Cardiac septum (tissue), 1 donor: ENCODE data around the gene KCNIP3. TPM values are rescaled to one million over a fixed set of nuclear protein-coding genes. Genes with fewer than 3 reads are reported as not detected.

Experiments
- DNase-seq: peaks from one replicate; pipeline ENCODE4 v3.0.0-alpha.2; 2020; ENCODE audit warnings: low spot score
- intact Hi-C: fragments of 100-400 bp; cut with DNase I; formaldehyde crosslinking; loops from one replicate; pipeline ENCODE4 v1.14.0; 2022
- total RNA-seq: library from RNA; stranded (reverse); fragmentation: NEBNext Ultra II Directional; extraction: Animal tissue kit (Norgen Biotek cat#: 25700); gene quantifications from one replicate; pipeline ENCODE4 v1.2.1, GENCODE V29; 2021
- donor health status: DM: no; HTN: no; CAD: no.

The KCNIP3 gene
- total RNA-seq, 1 donor from 2014 or later: 6.5 TPM

GRCh38 chr2:95289253-95289652 lies 7.9 kb upstream of the KCNIP3 start:
- intact Hi-C loops: no loop called here
- no peak for DNase-seq

- intact Hi-C loops: no loop called here
- no peak for DNase-seq
These were observed 5.9 kb upstream of the KCNIP3 start for GRCh38 chr2:95291222-95291621.

GRCh38 chr2:95292623-95293260 lies 4.4 kb upstream of the KCNIP3 start:
- DNase-seq: no peak
- intact Hi-C loops: no loop called here

GRCh38 chr2:95294579-95295250 lies 2.4 kb upstream of the KCNIP3 start:
- intact Hi-C loops: no loop called here
- no peak for DNase-seq

GRCh38 chr2:95295376-95295775 lies 1.8 kb upstream of the KCNIP3 start:
- intact Hi-C loops: no loop called here
- no peak for DNase-seq

- DNase-seq: no peak
- intact Hi-C loops: no loop called here
These were observed 1.1 kb upstream of the KCNIP3 start for GRCh38 chr2:95296011-95296410.

- intact Hi-C loops: no loop called here
- DNase-seq: no peak
These were observed 670 bp downstream of the KCNIP3 start for GRCh38 chr2:95297639-95298395.

DNA sequence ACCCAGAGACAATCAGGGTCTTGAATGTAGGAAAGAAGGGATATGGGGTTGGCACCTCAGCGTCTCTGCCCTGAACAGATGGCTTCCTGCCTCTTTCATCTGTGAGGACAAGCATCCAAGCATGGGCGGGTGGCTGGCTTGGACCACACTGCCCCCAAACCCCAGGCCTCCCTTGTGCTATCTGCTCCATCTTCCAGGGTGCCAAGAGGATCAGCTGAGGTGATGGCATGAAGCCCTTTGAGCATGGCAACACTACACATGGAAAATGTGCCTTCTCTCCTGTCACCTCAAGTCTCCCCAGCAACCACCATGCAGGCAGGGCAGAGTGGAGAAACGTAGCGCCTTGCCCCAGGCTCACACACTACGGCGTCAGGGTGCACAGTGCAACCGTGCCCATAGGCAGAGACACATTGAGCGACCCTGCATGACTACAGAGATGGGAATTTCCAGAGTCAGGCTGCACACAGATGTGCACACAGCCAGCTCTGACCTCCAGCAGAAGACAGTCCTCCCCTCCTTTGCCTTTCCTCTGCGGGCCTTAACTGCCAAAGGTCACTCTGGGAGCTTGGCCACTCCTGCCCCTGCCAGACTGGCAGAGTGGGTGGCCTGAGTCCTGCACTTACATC lies 1.5 kb downstream of the KCNIP3 start:
- DNase-seq: no peak
- intact Hi-C loops: no loop called here

GRCh38 chr2:95299961-95300360 lies 2.8 kb downstream of the KCNIP3 start:
- DNase-seq: no peak
- intact Hi-C loops: no loop called here

DNA sequence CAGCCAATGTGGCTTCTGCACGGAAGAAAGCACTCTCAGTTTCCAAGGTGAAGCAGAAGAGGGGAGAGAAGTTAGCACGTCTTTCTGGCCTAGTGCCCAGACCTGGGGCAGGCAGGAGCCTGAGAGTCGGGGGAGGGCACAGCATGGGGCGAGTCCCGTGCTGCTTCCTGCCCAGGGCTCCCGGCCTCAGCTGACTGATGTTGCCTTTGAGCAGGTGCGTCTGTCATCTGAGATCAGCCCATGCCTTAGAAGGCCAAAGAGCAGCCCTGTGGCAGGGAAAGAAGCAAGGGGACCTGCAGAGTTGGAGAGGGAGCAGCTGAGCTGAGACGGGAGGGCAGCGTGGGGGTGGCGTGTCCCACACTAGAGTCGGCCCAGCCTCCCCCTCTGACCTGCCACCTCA lies 3.3 kb downstream of the KCNIP3 start:
- intact Hi-C loops: no loop called here
- no peak for DNase-seq

DNA sequence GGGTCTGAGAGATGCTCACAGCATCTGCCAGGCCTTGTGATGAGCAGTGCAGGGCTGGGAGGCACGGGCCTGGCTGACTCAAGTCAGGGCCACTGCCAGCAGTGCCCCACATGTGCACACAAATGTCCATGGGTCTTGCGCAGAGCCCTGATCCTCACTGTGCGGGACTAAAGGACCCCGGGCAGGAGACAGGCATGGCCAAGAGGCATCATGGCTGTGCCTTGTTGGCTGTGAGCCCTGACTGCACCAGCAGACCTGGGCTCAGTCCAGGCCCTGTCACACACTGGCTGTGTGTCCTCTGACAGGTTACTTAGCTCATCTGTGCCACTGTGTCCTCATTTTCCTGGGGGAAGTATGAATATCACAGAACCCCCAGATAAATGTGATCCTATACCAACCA lies 4.0 kb downstream of the KCNIP3 start:
- intact Hi-C loops: no loop called here
- no peak for DNase-seq

DNA sequence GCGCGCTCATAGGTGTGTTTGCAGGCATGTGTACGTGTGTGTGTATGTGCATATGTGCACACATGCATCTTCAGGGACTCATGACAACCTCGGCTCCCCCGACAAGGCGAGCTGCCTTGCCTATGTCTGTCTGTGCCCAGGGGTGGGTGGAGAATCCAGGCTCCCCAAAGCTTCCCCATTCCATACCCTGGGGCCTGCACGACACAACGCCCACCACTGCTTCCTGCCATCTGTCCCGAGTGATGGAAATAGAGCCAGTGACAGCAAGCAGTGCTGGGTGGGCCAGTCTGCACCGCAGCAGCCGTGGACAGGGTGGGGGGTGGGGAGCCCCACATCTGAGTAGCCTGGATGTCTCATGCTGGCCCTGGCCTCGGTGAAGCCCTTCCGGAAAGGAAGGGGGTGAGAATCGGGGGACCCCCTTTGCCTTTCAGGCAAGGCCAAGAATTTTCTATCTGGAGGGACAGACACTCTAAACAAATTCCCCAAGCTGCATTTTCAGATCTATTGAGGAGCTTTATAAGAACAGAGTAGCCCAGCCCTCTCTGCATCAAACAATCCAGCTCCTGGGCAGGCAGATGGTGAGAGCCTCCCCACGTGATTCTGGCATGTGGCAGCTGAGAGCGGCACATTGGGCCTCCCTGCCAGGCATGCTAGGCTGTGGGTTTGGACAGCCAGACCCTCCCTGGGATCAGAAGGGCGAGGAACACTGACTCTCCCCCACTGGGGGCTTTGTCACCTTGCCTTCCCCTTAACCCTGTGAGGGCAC lies 4.9 kb downstream of the KCNIP3 start:
- intact Hi-C loops: no loop called here
- no peak for DNase-seq

- intact Hi-C loops: no loop called here
These were observed 6.2 kb downstream of the KCNIP3 start for GRCh38 chr2:95303191-95303919.

GRCh38 chr2:95305380-95306061 lies 8.4 kb downstream of the KCNIP3 start:
- no peak for DNase-seq
- intact Hi-C loops: no loop called here

More at GRCh38 chr2:95303191-95303919, 6.2 kb downstream of the KCNIP3 start:
- DNase-seq: no peak

- intact Hi-C loops: no loop called here
- DNase-seq: no peak
These were observed 9.3 kb downstream of the KCNIP3 start for GRCh38 chr2:95306336-95306895.

DNA sequence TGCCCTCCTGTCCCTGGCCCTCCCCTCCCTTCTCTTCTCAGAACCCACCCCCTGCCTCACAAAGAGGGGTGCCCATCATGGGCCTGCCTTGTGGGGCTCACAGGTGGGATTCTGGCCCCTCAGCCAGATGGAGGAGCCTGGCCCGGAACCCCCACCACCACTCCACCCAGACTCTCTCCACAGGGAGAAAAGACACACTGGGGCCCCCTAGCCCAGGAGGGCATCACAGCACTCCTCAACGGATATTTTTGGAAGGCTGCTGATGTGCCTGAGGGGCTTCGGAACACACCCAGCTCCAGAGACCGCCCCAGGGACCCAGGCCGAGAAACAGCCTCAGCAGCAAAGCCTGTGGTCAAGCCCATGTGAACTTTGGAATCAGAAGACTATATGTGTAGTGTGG lies 9.9 kb downstream of the KCNIP3 start:
- DNase-seq: no peak

GRCh38 chr2:95307878-95308277 lies 10.7 kb downstream of the KCNIP3 start:
- intact Hi-C loops: no loop called here
- DNase-seq: no peak

More for the DNA sequence above, 9.9 kb downstream of the KCNIP3 start:
- intact Hi-C loops: no loop called here

DNA sequence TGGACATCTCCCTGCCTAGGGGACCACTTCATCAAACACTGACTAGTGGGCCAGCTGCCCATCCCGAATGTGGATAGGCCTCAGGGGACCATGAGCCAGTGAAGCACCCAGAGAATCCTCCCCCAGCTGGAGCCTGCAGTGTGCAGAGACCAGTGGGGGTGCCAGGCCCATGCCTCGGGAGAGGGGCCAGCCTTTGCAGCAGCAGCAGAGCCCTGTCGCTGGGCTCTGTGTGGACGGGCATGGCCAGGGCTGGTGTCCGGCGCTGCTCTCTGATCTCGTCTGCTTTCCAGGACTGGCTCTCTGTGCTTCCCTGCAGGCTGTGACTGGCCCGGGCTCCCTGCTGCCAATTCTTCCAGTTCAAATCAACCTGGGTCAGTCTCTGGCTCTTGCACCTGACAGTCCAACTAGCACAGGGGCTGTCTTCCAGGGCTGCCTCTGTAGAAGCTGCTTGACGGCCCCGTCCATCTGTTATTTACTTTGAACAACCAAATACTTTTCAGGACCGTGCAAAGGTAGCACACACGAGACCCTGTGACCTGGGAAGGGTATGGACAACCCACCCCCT lies 11.4 kb downstream of the KCNIP3 start:
- intact Hi-C loops: no loop called here
- DNase-seq: no peak
